Measurements from ENCODE around the gene PXN.

PXN gene

DNA sequence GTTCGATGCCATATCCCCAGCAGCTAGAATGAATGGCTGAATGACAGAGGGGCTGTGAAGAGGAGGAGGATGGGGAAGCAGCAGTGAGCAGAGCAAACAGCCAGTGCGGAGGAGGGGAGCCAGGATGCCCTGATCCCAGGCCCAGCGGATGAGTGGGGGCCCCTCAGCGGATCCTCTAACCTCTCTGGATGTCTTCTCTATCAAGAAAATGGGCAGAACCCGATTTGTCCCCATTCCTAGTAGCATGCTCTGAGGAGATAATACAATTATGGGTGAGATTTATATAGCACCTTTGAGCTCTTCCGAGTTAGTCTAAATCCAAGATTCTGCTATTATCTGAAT, 34.6 kb downstream of the PXN start:
- no peak for DNase-seq
- no peaks in the 10 kb centered on the region for H3K36me3 ChIP-seq
- no peak for TF ChIP-seq CTCF (IDR thresholded peaks at IDR 0.05; ENCODE audit: low read depth, low read length)
- no peaks in the 10 kb centered on the region for H3K27me3 ChIP-seq
- H3K9me3 ChIP-seq: no peaks in the 10 kb centered on the region
- peaks cover 55% of the 10 kb centered on the region for H3K4me1 ChIP-seq
- H3K4me3 ChIP-seq (ENCODE audit: low read depth, low read length): no peak overlapping the region

DNA sequence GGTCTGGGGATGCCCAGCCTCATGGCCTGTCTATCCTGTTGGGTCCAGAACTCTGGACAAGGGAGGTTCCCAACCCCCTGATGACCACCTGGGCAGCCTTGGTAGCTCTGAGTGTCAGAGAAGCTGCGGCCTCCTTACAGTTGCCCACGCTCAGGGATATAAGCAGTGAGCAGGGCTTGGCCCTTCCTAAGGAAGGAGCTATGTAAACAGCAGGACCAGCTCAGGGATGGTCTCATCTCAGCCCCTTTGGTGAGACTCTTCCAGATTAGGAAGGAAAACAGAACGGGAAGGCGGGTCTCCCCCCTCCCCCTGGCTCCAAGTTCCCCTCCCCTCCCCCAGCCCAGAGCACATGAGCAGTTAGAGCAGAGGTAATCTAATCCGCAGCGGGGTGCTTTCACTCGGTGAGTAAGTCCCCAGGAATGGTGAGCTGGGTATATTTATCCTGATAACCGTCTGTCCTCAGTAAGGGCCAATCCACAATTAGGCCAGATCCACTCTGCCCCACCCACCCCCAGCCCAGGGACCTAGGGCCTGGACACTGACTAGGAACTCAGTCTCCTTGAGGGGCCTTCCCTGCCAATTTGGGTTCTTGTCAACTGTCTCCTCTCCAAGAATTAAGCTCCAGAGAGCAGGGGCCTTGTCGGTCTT, 35.1 kb downstream of the PXN start:
- DNase-seq: peak; percentile 79
- no peak overlapping the region; the same call in 1 of the 2 replicates for H3K4me3 ChIP-seq (ENCODE audit: low read depth, low read length)
- H3K36me3 ChIP-seq: no peaks in the 10 kb centered on the region
- no peak for TF ChIP-seq CTCF (IDR thresholded peaks at IDR 0.05; ENCODE audit: low read depth, low read length)
- H3K9me3 ChIP-seq: no peaks in the 10 kb centered on the region
- H3K27me3 ChIP-seq: no peaks in the 10 kb centered on the region
- peaks cover 50% of the 10 kb centered on the region for H3K4me1 ChIP-seq

DNA sequence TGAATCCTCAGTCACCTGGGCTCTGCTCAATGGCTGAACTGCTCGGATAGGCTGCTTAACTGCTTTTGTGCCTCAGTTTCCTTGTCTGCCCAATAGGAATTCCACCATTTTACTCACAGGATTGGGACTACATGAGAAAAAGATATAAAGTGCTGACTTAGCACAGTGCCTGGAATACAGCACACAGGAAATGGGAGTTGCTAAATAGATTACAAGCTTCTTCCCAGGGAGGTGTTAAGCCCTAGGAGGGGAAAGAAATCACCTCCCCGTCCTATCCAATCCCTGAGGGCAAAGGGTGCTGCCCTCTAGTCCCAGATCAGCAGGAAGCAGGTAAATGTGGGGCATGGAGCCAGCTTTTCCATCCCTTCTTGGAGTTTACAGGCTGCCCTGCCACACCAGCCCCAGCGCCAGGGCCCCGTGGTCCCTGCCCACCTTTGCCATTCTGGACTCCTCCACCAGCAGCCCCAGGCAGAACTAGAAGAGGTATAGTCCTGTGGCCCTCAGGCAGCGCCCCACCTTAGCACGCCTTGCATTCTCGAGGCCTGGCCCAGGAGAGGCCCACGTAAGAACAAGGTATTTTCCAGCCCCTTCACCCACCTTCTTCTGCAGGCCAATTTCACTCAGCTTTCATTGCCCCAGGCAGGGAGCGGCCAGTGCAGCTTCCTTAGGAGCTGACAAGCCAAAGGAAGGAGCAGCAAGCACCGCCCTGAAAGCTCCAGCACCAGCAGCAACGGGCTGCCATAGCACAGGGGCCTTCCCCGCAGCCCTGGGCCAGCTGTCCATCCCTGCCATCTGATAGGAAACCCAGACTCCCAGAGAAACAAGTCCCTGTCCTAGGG, 35.8 kb downstream of the PXN start:
- DNase-seq: peak; percentile 72

GRCh38 chr12:120229071-120229486, 36.5 kb downstream of the PXN start:
- Histone ChIP-seq H3K9me3 (no peaks in the 10 kb centered on the region), H3K27me3 (no peaks in the 10 kb centered on the region), H3K4me3 (ENCODE audit: low read depth, low read length) (peak overlapping the region; percentile 31), H3K4me1 (peaks cover 42% of the 10 kb centered on the region), H3K36me3 (no peaks in the 10 kb centered on the region)
- TF ChIP-seq CTCF (IDR thresholded peaks at IDR 0.05; ENCODE audit: low read depth, low read length): no peak
- DNase-seq: peak; percentile 71

More for the DNA sequence above, 35.8 kb downstream of the PXN start:
- Histone ChIP-seq H3K9me3 (no peaks in the 10 kb centered on the region), H3K27me3 (no peaks in the 10 kb centered on the region), H3K4me3 (ENCODE audit: low read depth, low read length) (peak overlapping the region; percentile 31; the same call in 1 of the 2 replicates), H3K4me1 (peaks cover 47% of the 10 kb centered on the region), H3K36me3 (no peaks in the 10 kb centered on the region)
- no peak for TF ChIP-seq CTCF (IDR thresholded peaks at IDR 0.05; ENCODE audit: low read depth, low read length)

- Histone ChIP-seq H3K27me3 (no peaks in the 10 kb centered on the region), H3K4me1 (peaks cover 42% of the 10 kb centered on the region), H3K36me3 (no peaks in the 10 kb centered on the region), H3K4me3 (ENCODE audit: low read depth, low read length) (peak overlapping the region; percentile 31), H3K9me3 (no peaks in the 10 kb centered on the region)
- peak; percentile 93 for DNase-seq
- TF ChIP-seq CTCF (IDR thresholded peaks at IDR 0.05; ENCODE audit: low read depth, low read length): peak; percentile 98
Observed at GRCh38 chr12:120228291-120229070, 37.0 kb downstream of the PXN start.

Measured in BE2C (cell line).